ENCODE results near the gene ZNF232.
"Not testable (repeated sequence)": the region's sequence is repeated elsewhere in the genome, so short reads cannot be mapped to it uniquely, and the experiment has no call there.

- not testable (repeated sequence) for TF ChIP-seq CTCF (IDR thresholded peaks at IDR 0.05 in 8 of 11, conservative IDR thresholded peaks at IDR 0.05 in 3 of 11); POLR2A (IDR thresholded peaks at IDR 0.05)
Observed at GRCh38 chr17:5132503-5133225, 21.0 kb upstream of the ZNF232 start.
